ENCODE data around the gene TSPAN5.
"Not testable (repeated sequence)": the region's sequence is repeated elsewhere in the genome, so short reads cannot be mapped to it uniquely, and the experiment has no call there.

TSPAN5 gene

GRCh38 chr4:98658287-98659105 is at the start of gene TSPAN5:
TSS of gene TSPAN5 (minus strand) at chr4:98658611.
- Mint-ChIP-seq H3K9me3 (no peaks in the 10 kb centered on the region), H3K27me3 (ENCODE audit: low read depth) (no peaks in the 10 kb centered on the region), H3K4me1 (ENCODE audit: low read depth) (peaks cover 70% of the 10 kb centered on the region)

GRCh38 chr4:98706935-98707334 is 48.5 kb upstream of the TSPAN5 start:
- no peaks in the 10 kb centered on the region for H3K27me3 Mint-ChIP-seq (ENCODE audit: low read depth)
- H3K27ac Mint-ChIP-seq, result no peak overlapping the region
- H3K9me3 Mint-ChIP-seq, result peaks cover 64% of the 10 kb centered on the region
- no peak overlapping the region for H3K4me3 Mint-ChIP-seq
- peaks cover 35% of the 10 kb centered on the region for H3K36me3 Mint-ChIP-seq (ENCODE audit: low read depth)
- H3K4me1 Mint-ChIP-seq (ENCODE audit: low read depth), result peaks cover 17% of the 10 kb centered on the region

More at GRCh38 chr4:98658287-98659105, at the start of gene TSPAN5:
- Mint-ChIP-seq H3K36me3 (ENCODE audit: low read depth) (peaks cover 15% of the 10 kb centered on the region), H3K4me3 (peak within 1 kb of the TSS; percentile 98), H3K27ac (peak within 1 kb of the TSS; percentile 90)

- Mint-ChIP-seq H3K27me3 (ENCODE audit: low read depth) (no peaks in the 10 kb centered on the region), H3K36me3 (ENCODE audit: low read depth) (peaks cover 35% of the 10 kb centered on the region), H3K4me3 (peak overlapping the region; percentile 79), H3K27ac (peak overlapping the region; percentile 97), H3K9me3 (peaks cover 64% of the 10 kb centered on the region), H3K4me1 (ENCODE audit: low read depth) (peaks cover 17% of the 10 kb centered on the region)
Measured at GRCh38 chr4:98706200-98706813, 47.9 kb upstream of the TSPAN5 start.

DNA sequence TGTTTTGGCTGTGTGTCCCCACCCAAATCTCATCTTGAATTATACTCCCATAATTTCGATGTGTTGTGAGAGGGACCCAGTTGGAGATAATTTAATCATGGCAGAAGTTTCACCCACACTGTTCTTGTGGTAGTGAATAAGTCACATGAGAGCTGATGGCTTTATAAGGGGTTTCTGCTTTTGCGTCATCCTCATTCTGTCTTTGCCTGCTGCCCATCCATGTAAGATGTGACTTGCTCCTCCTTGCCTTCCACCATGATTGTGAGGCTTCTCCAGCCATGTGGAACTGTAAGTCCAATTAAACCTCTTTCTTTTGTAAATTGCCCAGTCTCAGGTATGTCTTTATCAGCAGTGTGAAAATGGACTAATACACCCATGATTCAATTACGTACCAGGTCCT is 47.2 kb upstream of the TSPAN5 start:
- H3K27ac Mint-ChIP-seq, result peak overlapping the region; percentile 97
- not testable (repeated sequence) for H3K27me3 Mint-ChIP-seq (ENCODE audit: low read depth); H3K4me3 Mint-ChIP-seq
- peaks cover 72% of the 10 kb centered on the region for H3K9me3 Mint-ChIP-seq
- peaks cover 17% of the 10 kb centered on the region for H3K4me1 Mint-ChIP-seq (ENCODE audit: low read depth)
- H3K36me3 Mint-ChIP-seq (ENCODE audit: low read depth), result peaks cover 38% of the 10 kb centered on the region

DNA sequence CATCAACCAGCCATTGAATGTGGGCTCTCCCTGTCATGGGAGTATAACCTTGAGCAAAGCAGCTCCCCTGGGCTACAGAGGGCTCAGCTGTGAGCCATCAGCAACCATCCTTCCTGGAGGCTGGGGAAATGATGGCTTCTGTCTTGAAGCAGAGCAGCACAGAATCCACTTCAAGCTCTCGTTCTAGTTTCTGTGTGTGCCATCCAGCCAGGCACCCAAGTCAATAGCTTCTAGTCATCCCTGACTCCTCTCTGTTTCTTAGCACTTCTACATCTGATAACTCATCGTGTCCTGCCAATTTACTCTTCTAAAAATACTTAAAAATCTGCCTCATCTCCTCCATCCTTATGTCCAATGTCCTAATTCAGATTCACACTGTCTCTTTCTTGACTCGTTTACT is 42.2 kb upstream of the TSPAN5 start:
- H3K4me1 Mint-ChIP-seq (ENCODE audit: low read depth), result peaks cover 4% of the 10 kb centered on the region
- H3K27ac Mint-ChIP-seq, result no peak overlapping the region
- peaks cover 77% of the 10 kb centered on the region for H3K9me3 Mint-ChIP-seq

GRCh38 chr4:98694076-98694475 is 35.7 kb upstream of the TSPAN5 start:
- Mint-ChIP-seq H3K27me3 (ENCODE audit: low read depth) (no peaks in the 10 kb centered on the region), H3K4me3 (no peak overlapping the region), H3K36me3 (ENCODE audit: low read depth) (peaks cover 5% of the 10 kb centered on the region), H3K4me1 (ENCODE audit: low read depth) (peaks cover 9% of the 10 kb centered on the region), H3K27ac (no peak overlapping the region), H3K9me3 (peaks cover 34% of the 10 kb centered on the region)

More for the DNA sequence above, 42.2 kb upstream of the TSPAN5 start:
- Mint-ChIP-seq H3K4me3 (no peak overlapping the region), H3K36me3 (ENCODE audit: low read depth) (peaks cover 22% of the 10 kb centered on the region), H3K27me3 (ENCODE audit: low read depth) (no peaks in the 10 kb centered on the region)

- Mint-ChIP-seq H3K4me3 (no peak overlapping the region), H3K36me3 (ENCODE audit: low read depth) (peaks cover 6% of the 10 kb centered on the region), H3K9me3 (peaks cover 20% of the 10 kb centered on the region), H3K4me1 (ENCODE audit: low read depth) (peaks cover 18% of the 10 kb centered on the region), H3K27me3 (ENCODE audit: low read depth) (no peaks in the 10 kb centered on the region), H3K27ac (no peak overlapping the region)
Measured at GRCh38 chr4:98692411-98692810, 34.0 kb upstream of the TSPAN5 start.

DNA sequence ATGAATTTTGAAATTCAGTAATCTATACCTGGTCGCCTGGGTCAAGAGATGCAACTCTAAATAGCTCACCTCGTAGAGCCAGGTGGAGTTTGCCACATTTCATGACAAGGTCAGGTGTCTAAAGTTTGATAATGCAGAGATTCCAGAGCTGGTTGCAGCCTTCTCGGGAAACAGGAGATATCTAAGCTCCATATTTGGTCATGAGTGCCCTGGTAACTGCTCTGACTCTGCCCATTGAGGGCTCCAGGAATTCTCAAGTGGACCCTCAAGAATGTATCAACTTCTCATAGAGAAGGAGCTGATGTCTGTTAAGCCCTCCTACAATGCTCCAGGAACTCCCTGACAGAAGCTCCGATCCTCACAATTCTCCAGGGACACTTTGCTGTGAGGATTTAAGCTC is 33.2 kb upstream of the TSPAN5 start:
- Mint-ChIP-seq H3K27ac (no peak overlapping the region), H3K36me3 (ENCODE audit: low read depth) (peaks cover 6% of the 10 kb centered on the region), H3K4me1 (ENCODE audit: low read depth) (peaks cover 18% of the 10 kb centered on the region), H3K4me3 (no peak overlapping the region), H3K9me3 (peaks cover 14% of the 10 kb centered on the region), H3K27me3 (ENCODE audit: low read depth) (no peaks in the 10 kb centered on the region)

DNA sequence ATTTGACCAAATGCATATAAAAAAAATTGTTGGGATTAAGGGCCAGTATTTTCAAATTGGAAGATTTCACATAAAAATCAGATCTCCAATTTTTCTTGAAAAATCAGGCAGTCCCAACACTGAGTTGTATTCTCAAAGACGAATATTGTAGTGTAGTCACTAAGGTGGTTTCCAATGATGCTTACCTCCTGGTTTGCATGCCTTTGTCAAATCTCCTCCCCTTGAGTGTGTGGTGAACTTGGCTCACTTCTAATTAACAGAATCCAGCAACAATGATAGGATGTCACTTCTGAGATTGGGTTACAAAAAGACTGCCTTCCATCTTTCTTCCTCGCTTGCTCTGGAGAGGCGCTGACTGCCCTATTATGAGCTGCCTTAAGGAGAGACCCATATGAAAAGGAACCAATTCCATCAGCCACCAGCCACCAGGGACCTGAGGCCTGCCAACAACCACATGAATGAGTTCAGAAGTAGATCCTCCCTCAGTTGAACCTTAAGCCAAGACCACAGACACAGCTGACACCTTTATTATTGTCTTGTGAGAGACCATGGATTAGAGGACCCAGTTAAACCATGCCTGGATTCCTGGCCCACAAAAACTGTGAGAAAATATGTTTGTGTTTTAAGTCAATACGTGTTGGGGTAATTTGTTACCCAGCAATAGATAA is 31.2 kb upstream of the TSPAN5 start:
- Mint-ChIP-seq H3K4me1 (ENCODE audit: low read depth) (peaks cover 18% of the 10 kb centered on the region), H3K9me3 (peaks cover 7% of the 10 kb centered on the region), H3K27ac (peak overlapping the region; percentile 19), H3K4me3 (no peak overlapping the region), H3K27me3 (ENCODE audit: low read depth) (no peaks in the 10 kb centered on the region), H3K36me3 (ENCODE audit: low read depth) (peaks cover 5% of the 10 kb centered on the region)

- peaks cover 5% of the 10 kb centered on the region for H3K36me3 Mint-ChIP-seq (ENCODE audit: low read depth)
- H3K9me3 Mint-ChIP-seq, result peaks cover 7% of the 10 kb centered on the region
- no peak overlapping the region for H3K4me3 Mint-ChIP-seq
- peak overlapping the region; percentile 27 for H3K27ac Mint-ChIP-seq
- no peaks in the 10 kb centered on the region for H3K27me3 Mint-ChIP-seq (ENCODE audit: low read depth)
- H3K4me1 Mint-ChIP-seq (ENCODE audit: low read depth), result peaks cover 18% of the 10 kb centered on the region
Measured at GRCh38 chr4:98688411-98689290, 30.2 kb upstream of the TSPAN5 start.

- H3K27me3 Mint-ChIP-seq (ENCODE audit: low read depth), result no peaks in the 10 kb centered on the region
- H3K9me3 Mint-ChIP-seq, result peaks cover 7% of the 10 kb centered on the region
- no peak overlapping the region for H3K4me3 Mint-ChIP-seq
- H3K36me3 Mint-ChIP-seq (ENCODE audit: low read depth), result peaks cover 5% of the 10 kb centered on the region
- H3K4me1 Mint-ChIP-seq (ENCODE audit: low read depth), result peaks cover 18% of the 10 kb centered on the region
- no peak overlapping the region for H3K27ac Mint-ChIP-seq
Measured at GRCh38 chr4:98687876-98688275, 29.5 kb upstream of the TSPAN5 start.

DNA sequence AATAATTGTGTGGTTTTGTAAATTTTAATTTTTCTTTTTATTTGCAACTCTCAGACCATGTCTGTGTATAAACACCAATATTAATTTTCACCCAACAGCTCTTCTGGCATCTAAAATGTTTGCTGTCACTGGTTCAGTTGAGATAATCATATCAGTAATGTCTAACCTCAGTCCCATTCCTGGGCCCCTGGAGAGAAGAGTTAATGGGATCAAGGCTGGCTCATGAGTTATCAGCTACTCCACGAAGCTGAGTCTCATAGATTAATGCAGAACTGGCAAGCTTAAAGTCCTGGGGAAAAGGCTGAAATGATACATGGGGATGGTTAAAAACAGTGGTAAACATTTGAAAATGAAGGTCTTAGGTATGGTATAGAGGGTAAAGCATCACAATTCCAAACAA is 28.4 kb upstream of the TSPAN5 start:
- H3K4me3 Mint-ChIP-seq, result no peak overlapping the region
- peaks cover 7% of the 10 kb centered on the region for H3K36me3 Mint-ChIP-seq (ENCODE audit: low read depth)
- no peak overlapping the region for H3K27ac Mint-ChIP-seq
- no peaks in the 10 kb centered on the region for H3K27me3 Mint-ChIP-seq (ENCODE audit: low read depth)
- H3K4me1 Mint-ChIP-seq (ENCODE audit: low read depth), result peaks cover 18% of the 10 kb centered on the region
- peaks cover 7% of the 10 kb centered on the region for H3K9me3 Mint-ChIP-seq

- peaks cover 7% of the 10 kb centered on the region for H3K9me3 Mint-ChIP-seq
- H3K27ac Mint-ChIP-seq, result no peak overlapping the region
- H3K4me3 Mint-ChIP-seq, result no peak overlapping the region
- no peaks in the 10 kb centered on the region for H3K27me3 Mint-ChIP-seq (ENCODE audit: low read depth)
- H3K4me1 Mint-ChIP-seq (ENCODE audit: low read depth), result peaks cover 18% of the 10 kb centered on the region
- H3K36me3 Mint-ChIP-seq (ENCODE audit: low read depth), result peaks cover 7% of the 10 kb centered on the region
Measured at GRCh38 chr4:98686043-98686707, 27.8 kb upstream of the TSPAN5 start.
